HL-60 (cell line): Measurements from ENCODE around the gene KIAA0232.
A peak's percentile ranks its signal among the peaks of the same experiment; 100 is the strongest.

Experiments
- DNase-seq, 2 experiments: peaks; one replicate each; pipeline ENCODE4 v3.0.0-alpha.2; 2010 to 2020; ENCODE audit warnings: low read depth in 1 of 2, low spot score in 1 of 2
- H3K27ac ChIP-seq: fragments of 250-450 bp; sonication (Bioruptor Pico); replicated peaks from 2 replicates; pipeline ENCODE4 v1.5.1; 2020; ENCODE audit warnings: mild to moderate bottlenecking, moderate library complexity
- H3K27me3 ChIP-seq: fragments of 250-450 bp; sonication (Bioruptor Pico); 2 replicates; pipeline ENCODE4 v1.5.1; 2021; ENCODE audit warnings: mild to moderate bottlenecking, moderate library complexity; ENCODE audit not compliant: insufficient read depth, poor library complexity, severe bottlenecking
- H3K4me3 ChIP-seq: replicated peaks from 2 replicates; pipeline ENCODE4 v1.5.1; 2011; ENCODE audit warnings: mild to moderate bottlenecking, control low read depth, low read length; ENCODE audit not compliant: insufficient read depth
- CTCF ChIP-seq: IDR thresholded peaks from one replicate; pipeline ENCODE4 v1.5.1; 2011; ENCODE audit warnings: low read length, control low read depth, inconsistent platforms; ENCODE audit not compliant: insufficient read depth
- GABPA ChIP-seq: IDR thresholded peaks from 2 replicates; pipeline ENCODE4 v1.6.1; 2012; ENCODE audit warnings: low read depth
- POLR2AphosphoS5 ChIP-seq: IDR thresholded peaks from 2 replicates; pipeline ENCODE4 v1.6.1; 2012; ENCODE audit warnings: low read depth
- REST ChIP-seq: IDR thresholded peaks from 2 replicates; pipeline ENCODE4 v1.6.1; 2012; ENCODE audit warnings: low read depth; ENCODE audit not compliant: insufficient replicate concordance
- SPI1 ChIP-seq: IDR thresholded peaks from 2 replicates; pipeline ENCODE4 v1.6.1; 2012; ENCODE audit warnings: low read depth, mild to moderate bottlenecking, borderline replicate concordance

KIAA0232 gene

GRCh38 chr4:6781561-6781960, 966 bp upstream of the KIAA0232 start:
- Histone ChIP-seq H3K27me3 (no peaks in the 10 kb centered on the region), H3K4me3 (peak overlapping the region; percentile 70; the same call in 1 of the 2 replicates), H3K27ac (no peak overlapping the region)
- no peak for TF ChIP-seq REST
- TF ChIP-seq GABPA = no peak
- TF ChIP-seq CTCF = no peak
- no peak for TF ChIP-seq SPI1
- TF ChIP-seq POLR2AphosphoS5 = no peak
- DNase-seq = no peak

- H3K27me3 ChIP-seq = no peaks in the 10 kb centered on the region
- peak overlapping the region; percentile 96 for H3K27ac ChIP-seq
- TF ChIP-seq SPI1 (no peak), REST (no peak), POLR2AphosphoS5 (no peak)
- H3K4me3 ChIP-seq = peak overlapping the region; percentile 79
- no peak for DNase-seq
These were observed 251 bp downstream of the KIAA0232 start for GRCh38 chr4:6782846-6783110.

- Histone ChIP-seq H3K27me3 (no peaks in the 10 kb centered on the region), H3K27ac (peak overlapping the region; percentile 96), H3K4me3 (peak overlapping the region; percentile 79)
- TF ChIP-seq SPI1 (no peak), POLR2AphosphoS5 (peak; percentile 51; the same call in 1 of the 2 replicates)
- DNase-seq = peak; percentile 68 to 91
These were observed 819 bp downstream of the KIAA0232 start for GRCh38 chr4:6783111-6783981.

- no peaks in the 10 kb centered on the region for H3K27me3 ChIP-seq
- H3K4me3 ChIP-seq = no peak overlapping the region
- no peak overlapping the region for H3K27ac ChIP-seq
- TF ChIP-seq GABPA (no peak), CTCF (no peak), REST (no peak), SPI1 (no peak), POLR2AphosphoS5 (no peak)
- no peak for DNase-seq
These were observed 3.0 kb downstream of the KIAA0232 start for GRCh38 chr4:6785572-6785925.
